NCI-H2081 (cell line): Measurements from ENCODE around the gene GRAMD2B.
"Not testable (repeated sequence)": the region's sequence is repeated elsewhere in the genome, so short reads cannot be mapped to it uniquely, and the experiment has no call there.

Experiments used
- DNase-seq, 2 experiments: peaks; one replicate each; lab custom pipeline; 2025; lab: John Stamatoyannopoulos, UW

Gene GRAMD2B, protein sequence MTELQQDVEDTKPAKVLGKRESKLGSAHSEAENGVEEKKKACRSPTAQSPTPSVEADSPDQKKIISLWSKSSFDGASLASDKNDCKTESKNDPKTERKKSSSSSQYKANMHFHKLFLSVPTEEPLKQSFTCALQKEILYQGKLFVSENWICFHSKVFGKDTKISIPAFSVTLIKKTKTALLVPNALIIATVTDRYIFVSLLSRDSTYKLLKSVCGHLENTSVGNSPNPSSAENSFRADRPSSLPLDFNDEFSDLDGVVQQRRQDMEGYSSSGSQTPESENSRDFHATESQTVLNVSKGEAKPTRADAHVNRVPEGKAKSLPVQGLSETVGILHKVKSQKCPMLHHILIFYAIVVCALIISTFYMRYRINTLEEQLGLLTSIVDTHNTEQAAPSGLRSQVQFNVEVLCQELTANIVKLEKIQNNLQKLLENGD

DNA sequence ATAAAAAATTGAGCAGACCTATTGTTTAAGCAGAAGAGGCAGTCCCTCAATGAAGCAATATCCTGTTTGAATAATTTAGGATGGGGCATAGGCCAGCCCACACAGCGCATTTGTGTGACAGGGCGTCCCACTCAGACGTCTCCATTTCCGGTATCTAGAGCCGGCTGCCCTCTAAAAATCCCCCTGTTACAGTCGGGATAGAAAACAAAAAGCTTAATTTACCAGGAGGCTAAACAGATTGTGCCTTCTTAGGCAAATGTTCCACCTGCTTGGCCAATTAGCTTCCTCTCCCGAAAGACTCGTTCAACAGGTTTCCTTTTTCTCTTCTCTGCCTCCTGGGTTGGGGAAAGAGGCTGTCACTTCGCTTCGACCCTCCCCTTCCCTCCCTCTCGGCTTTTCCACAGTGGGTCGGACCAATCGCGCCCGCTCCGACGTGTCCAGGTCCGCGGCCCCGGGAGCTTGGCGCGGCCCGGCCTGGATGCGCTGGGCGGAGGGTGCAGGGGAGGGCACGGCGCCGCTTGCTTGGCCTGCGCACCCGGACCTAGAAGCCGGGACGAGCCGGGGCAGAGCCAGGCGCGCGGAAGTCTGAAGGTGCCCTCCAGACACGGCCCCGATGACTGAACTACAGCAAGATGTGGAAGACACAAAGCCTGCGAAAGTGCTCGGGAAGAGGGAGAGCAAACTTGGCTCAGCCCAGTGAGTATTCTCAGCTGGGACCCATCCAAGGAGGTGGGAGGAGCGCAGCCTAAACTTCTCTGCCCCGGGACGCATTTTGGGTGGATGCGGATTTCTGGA, at the start of gene GRAMD2B:
TSS of gene GRAMD2B (plus strand) at position 416 of the 795 bp plus-strand sequence. CDS start at position 614, 198 bp downstream.
- peak; percentile 69 to 88 for DNase-seq

DNA sequence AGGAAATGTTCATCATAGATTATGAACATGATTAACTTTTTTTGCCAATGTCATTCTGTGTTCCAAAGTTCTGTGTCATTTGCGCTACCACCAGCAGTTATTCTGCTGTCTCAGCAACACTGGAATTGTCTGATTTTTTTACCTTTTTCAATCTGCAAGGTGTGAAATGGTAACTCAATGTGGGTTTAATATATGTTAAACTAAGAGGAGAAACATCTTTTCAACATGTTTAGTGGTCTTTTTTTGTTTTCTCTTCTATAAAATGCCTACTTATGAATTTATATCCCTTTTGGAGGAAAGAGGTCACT, 49.1 kb upstream of the GRAMD2B start:
- DNase-seq, result no peak

DNA sequence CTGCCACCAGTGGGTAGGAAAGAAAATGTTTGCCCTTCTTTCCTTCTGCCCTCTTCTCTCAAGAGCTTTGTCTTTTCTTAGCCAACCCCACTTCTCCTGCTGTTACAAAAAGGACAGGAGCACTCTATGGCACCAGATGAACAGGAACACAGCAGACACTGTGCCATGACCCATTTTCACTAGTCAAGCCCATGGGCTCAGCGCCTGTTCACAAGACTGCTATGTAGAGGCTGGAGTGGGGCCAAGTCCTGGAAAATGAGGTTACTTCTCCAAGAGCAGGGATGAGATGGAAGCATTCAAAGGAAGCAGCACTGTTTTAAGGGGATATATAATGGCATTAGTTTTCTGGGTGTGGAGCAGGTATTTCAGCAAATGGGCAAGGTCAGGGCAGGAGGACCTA, 46.8 kb upstream of the GRAMD2B start:
- no peak for DNase-seq

DNA sequence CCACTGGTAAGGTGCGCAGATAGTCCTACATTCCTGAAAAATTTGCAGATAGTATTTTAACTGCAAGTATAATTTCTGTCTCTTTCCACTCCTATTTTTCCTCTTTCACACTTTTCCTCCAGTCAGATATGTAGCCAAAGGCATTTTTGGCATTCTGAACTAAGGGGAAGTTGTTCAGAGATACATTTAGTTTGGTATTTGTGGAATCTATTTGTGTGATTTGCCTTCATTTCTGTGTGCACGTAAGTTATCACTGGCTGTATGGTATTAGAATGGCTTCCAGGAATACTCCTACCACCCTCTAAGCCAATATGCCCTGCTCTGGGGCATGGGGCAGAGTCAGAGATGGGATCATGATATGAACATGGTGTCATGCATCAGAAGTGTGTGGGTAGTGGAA, 45.8 kb upstream of the GRAMD2B start:
- DNase-seq, result no peak

DNA sequence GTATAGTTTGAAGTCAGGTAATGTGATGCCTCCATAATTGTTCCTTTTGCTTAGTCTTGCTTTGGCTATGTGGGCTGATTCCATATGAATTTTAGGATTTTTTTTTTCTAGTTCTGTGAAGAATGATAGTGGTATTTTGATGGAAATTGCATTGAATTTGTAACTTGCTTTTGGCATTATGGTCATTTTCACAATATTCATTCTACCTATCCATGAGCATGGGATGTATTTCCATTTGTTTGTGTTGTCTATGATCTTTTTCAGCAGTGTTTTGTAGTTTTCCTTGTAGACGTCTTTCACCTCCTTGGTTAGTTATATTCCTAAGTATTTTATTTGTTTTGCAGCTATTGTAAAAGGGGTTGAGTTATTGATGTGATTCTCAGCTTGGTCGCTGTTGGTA, 42.9 kb upstream of the GRAMD2B start:
- not testable (repeated sequence) for DNase-seq

DNA sequence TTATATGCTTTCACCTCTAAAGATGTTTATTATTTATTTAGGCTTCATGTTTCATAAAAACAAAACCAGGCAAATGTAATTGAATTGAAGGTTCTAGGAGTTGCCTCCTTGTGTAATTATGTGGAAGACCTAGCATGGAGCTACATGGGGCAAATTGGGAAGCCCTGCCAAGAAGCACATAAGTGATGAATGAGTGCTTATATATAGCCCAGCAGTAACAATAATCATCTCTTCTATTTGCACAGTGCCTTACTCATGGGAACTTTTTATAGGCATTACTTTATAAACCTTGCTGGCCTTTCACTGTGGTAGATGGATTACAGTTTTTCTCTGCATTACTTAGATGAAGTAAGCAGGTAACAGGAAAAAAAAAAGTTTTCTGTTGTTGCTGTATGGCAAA, 40.0 kb upstream of the GRAMD2B start:
- DNase-seq, result peak in 1 of 2 experiments; percentile 53

DNA sequence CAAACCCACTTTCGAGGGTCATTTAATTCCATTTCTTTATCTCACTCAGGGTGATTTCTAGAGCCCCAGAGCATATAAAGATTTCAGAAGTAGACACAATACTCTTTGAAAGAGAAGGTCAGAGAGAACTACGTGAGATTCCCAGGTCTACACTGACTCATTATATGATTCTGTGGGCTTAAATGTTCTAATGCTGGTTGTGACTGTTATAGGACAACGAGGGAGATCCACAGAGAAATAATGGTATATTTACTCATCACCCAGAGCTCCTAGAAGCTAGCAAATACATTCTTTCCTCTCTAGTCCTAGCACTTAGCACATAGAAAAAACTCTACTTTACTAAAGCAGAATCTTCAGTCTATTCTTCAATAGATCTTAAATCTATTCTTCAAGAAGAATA, 39.4 kb upstream of the GRAMD2B start:
- no peak for DNase-seq

DNA sequence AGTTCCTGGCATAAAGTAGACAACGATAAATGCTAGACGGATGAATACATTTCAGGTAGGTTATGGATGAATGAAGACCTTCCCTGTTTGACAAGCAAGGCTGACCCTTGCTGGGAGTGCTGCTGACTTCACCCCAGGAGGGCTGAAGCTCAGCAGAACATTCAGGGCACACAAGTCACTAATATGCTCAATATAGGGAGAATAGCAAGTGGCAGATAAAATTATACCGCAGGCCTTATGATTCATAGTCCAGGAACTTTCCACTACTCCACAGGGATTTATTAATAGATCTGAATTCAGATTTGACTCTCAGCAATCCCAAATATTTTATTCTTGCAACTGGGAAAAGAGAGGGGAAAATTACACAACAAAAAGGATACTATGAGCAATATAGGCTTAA, 38.2 kb upstream of the GRAMD2B start:
- peak; percentile 58 to 92 for DNase-seq

DNA sequence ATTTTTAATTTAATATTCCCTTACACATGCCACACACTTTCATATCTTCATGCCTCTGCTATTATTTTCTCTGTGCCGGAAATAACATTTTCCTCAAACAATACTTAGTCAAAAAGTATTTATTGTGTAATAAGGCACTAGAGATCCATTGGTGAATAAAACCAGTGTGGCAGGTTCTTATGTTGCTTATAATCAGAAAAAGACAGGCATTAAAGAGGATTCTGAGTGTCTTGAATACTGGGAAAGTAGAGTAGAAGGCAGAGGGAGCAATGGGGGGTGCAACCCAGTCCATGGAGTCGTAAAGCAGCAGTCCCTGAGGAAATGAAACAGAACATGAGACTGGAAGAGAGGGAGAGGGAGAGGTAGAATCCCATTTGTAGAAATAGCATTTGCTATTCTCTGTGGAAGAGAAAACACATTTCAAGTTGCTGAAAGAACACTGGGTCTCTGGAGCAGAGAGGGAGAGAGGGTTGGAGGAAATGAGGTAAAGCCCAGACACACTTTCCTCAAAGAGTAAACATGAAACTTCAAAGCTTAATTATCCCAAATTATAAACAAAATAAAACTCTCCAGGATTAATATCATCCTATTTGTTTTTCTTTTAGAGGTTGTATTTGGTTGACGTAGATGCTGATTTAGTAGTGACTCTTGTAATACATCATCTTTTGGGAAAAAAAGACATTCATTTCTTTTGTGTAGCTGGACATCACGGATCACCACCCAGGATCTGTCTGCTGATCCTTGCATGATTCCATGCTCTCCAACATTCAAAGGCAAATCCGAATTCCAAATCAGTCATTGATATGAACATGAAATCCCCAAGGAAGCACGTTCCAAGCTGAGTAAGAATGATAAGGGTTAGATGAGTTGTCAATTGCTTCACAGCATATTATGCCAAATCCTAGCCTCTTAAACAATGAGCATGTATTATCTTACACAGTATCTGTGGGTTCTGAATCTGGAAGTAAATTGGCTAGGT, 37.4 kb upstream of the GRAMD2B start:
- peak in 1 of 2 experiments; percentile 15 for DNase-seq

DNA sequence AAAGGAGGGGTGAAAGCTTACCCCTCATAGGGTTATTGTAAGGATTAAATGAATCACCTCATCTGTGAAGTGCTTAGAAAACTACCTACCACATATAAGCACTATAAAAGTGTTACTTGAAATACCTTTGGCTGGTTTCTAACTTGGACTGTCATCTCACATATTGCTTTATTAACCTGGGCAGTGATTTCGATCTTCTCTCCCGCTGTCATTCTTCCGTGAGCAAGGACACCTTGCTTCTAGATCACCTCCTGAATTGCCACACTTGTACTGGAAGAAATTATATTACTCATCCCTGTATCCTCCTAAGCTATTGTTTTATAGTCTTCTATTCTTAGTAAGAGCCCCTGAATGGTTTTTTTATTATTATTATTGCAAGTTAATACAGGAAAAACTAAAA, 34.0 kb upstream of the GRAMD2B start:
- no peak for DNase-seq

DNA sequence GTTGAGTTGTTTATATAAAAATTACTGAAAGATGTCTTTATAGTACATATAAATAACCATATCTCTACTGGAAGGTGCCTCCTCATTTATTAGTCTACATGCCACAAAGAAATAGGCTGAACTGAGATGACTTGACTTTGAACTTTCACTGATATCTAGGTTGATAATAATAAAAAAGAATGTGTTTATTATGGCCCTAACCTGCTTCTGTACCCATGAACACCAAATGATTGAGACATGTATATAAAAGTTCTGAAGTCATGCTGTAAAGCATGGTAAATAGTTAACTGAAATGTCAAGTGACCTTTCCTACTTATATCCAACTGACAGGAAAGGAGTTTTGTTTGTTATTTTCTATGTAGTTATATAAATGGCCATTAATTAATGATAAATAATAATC, 33.2 kb upstream of the GRAMD2B start:
- no peak for DNase-seq

DNA sequence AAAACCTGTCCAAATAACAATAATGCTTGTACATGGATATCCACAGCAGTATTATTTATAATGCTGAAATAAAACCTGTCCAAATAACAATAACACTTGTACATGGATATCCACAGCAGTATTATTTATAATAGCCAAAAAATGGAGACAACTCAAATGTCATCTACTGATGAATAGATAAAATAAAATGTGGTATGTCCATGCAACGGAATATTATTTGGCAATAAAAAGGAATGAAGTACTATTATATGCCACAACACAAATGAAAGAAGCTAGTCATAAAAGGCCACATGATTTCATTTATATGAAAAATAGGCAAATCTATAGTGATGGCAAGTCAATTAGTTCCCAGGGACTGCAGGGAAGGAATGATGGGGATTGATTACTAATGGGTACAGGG, 31.8 kb upstream of the GRAMD2B start:
- no peak for DNase-seq

DNA sequence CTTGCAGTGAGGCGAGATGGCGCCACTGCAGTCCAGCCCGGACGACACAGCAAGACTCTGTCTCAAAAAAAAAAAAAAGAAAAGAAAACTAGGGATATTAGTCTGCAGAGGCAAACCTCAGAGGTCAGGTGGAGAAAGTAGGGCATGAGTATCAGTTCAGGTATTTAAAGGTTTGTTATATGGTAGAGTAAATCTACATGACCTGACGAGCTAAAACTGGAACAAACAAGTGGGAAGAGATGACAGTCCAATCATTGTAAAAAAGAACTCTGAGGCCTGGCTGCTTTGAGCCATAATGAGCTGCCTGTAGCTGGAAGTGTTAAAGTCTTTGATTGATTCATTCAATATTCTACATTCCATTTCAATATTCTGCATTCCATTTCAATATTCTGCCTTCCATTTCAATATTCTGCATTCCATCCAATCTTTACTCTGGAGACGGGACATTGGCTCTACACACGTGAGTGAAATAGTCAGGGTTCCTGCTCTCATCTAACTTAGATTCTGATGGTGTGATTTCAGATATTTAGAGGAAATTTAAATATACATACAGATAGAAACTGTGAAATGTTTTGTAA, 28.9 kb upstream of the GRAMD2B start:
- no peak for DNase-seq

DNA sequence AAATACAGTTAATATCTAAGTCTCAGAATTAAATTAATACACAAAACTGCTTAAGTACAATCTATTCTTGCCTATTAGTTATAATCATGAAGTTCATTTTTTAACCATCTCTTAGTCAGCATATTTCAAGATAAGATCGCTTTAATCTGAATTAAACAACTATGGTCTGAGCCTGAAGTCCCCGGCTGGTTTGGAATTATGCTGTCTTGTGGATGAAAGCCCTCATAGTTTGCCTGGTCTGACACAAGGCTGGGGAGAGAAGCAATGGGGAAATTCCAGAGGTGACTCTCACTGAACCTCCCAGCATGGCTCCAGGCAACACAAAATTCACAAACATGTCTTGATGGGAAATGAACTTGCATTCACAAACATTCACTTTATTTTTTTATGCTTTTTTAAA, 28.0 kb upstream of the GRAMD2B start:
- DNase-seq, result no peak

DNA sequence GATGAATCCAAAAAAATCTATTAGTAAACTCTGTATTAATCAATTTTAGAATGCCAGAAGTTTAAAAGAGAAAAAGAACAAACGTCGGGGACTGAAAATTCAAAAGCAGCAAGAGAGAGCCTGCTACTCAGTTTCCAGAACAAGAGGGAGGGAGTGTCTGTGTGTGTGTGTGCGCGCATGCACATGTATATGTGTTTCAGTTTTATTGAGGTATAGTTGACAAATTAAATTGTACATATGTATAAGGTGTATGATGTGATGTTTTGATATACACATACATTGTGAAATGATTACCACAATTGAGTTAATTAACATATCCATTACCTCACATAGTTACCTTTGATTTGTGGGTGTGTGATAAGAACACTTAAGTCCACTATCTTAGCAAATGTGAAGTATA, 27.6 kb upstream of the GRAMD2B start:
- DNase-seq, result no peak

DNA sequence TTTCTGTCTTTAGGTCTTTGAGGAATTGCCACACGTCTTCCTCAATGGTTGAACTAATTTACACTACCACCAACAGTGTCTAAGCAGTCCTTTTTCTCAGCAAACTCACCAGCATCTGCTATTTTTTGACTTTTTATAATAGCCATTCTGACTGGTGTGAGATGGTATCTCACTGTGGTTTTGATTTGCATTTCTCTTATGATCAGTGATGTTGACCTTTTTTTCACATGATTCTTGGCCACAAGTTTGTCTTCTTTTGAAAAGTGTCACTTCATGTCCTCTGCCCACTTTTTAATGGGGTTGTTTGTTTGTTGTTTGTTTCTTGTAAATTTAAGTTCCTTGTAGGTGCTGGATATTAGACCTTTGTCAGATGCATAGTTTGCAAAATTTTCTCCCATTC, 26.5 kb upstream of the GRAMD2B start:
- DNase-seq, result not testable (repeated sequence)

DNA sequence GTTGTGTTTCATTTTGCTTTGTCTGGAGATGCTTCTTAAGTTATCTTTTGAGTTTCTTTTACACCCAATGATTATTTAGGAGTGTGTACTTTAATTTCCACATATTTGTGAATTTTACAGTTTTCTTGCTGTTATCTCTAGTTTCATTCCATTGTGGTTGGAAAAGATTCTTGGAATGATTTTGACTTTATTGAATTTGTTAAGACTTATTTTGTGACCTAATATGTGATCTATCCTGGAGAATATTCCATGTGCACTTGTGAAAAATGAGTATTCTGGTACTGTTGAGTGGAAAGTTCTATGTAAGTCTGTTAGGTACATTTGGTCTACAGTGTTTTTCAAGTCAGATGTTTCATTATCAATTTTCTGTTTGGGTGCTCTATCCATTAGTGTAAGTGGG, 24.4 kb upstream of the GRAMD2B start:
- DNase-seq, result no peak

DNA sequence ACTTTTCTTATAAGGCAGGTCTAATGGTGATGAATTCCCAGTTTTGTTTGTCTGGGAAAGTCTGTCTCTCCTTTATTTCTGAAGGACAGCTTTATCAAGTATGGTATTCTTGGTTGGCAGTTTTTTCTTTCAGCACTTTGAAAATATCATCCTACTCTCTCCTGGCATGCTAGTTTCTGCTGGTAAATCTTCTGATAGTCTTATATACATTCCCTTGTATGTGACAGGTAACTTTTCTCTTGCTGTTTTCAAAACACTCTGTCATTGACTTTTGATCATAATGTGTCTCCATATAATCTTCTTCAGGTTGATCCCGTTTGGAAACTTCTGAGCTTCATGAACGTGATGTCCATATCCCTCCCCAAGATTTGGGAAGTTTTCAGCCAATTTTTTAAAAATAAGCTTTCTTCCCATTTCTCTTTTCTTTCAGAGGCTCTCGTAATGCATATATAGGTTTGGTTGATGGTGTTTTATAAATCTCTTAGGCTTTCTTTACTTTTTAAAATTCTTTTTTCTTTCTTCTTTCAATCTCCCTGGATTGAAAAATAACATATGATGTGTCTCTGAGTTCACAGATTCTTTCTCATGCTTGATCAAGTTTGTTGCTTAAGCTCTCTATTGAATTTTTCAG, 22.5 kb upstream of the GRAMD2B start:
- DNase-seq, result no peak

DNA sequence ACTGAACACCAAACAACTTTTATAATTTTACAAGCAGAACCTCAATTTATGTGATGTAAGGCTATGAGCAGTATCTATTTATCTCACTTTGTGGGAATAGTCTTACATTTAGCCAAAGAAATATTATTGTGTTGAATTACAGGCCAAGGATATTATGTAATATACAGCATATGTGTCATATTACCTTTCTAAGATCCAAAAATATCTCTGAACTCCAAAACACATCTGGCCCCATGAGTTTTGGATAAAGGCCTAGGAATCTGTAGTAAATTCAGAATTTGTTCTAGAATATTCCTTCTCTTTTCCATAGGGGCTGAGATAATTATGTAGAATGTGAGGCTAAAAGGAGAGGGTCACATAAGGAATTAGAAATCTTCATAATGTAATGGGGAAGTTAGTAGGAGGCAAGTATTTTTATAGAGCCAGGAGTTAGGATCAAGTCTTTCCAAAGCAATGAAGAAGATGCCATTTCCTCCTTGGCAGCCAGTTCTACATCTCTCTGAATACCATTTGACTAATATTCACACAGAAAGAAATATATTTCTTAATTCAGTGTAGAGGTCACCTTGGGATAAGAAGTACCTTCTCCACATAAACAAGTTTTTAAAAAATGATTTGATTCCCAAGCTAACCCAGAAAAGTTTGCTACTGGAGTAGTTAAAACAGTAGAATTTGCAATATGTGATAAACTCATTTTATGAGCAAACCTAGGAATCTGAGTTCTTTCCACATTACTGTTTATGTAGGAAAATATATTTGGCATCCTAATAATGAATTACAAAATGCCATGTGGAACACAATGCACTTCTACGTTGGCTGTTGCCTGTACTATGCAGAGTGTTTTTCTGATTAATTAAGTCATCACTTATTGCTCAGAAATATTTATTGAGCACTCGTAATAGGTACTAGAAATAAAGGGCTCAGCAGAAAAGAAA, 20.3 kb upstream of the GRAMD2B start:
- no peak for DNase-seq

DNA sequence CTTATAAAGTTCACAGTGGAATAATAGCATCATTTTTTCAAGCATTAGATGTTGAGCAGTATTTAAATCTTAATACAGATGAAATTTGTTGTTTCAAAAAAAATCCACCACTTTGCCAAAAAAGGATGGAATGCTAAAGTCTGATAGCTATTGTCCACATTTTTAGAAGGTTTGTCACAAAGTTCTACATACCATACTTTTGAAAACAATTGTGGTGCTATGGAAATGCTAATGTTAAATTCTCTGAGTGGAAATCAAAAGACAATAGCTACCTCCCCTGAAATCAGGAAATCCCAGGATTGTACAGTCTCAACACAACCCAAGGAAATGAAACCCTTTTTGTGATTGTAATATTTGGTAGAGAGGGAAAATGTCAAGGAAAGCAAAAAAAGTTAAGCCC, 19.3 kb upstream of the GRAMD2B start:
- no peak for DNase-seq
